ENCODE results near the gene SPEN.

The SPEN gene

DNA sequence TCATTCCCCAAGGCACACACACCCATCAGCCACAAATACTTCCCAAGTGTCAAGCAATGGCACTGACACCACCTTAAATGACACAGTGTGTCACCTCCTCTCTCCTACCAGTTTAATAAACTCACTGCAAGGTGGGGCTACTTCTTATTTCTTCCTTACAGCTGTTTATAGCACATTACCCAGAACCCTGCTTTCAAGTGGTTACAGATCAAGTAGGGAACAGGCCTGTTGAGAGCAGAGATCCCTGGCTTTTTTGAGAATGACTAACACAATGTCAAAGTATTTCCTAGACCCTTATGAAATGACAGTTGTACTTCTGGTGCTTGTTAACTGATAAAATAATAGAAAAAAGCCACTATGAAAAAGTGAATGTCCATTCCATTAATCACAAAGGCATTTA lies 108.6 kb downstream of the SPEN start:
- peaks cover 64% of the 10 kb centered on the region for H3K4me1 Mint-ChIP-seq
- H3K27me3 Mint-ChIP-seq (ENCODE audit: low read depth) = no peaks in the 10 kb centered on the region
- peaks cover 7% of the 10 kb centered on the region for H3K36me3 Mint-ChIP-seq (ENCODE audit: low read depth)
- H3K9me3 Mint-ChIP-seq = no peaks in the 10 kb centered on the region
- TF ChIP-seq, protein P1, sequence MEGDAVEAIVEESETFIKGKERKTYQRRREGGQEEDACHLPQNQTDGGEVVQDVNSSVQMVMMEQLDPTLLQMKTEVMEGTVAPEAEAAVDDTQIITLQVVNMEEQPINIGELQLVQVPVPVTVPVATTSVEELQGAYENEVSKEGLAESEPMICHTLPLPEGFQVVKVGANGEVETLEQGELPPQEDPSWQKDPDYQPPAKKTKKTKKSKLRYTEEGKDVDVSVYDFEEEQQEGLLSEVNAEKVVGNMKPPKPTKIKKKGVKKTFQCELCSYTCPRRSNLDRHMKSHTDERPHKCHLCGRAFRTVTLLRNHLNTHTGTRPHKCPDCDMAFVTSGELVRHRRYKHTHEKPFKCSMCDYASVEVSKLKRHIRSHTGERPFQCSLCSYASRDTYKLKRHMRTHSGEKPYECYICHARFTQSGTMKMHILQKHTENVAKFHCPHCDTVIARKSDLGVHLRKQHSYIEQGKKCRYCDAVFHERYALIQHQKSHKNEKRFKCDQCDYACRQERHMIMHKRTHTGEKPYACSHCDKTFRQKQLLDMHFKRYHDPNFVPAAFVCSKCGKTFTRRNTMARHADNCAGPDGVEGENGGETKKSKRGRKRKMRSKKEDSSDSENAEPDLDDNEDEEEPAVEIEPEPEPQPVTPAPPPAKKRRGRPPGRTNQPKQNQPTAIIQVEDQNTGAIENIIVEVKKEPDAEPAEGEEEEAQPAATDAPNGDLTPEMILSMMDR (IDR thresholded peaks at IDR 0.05; ENCODE audit: unreplicated experiment in 3 of 3) = no peak
- no peak overlapping the region for H3K4me3 Mint-ChIP-seq
- H3K27ac Mint-ChIP-seq = no peak overlapping the region

DNA sequence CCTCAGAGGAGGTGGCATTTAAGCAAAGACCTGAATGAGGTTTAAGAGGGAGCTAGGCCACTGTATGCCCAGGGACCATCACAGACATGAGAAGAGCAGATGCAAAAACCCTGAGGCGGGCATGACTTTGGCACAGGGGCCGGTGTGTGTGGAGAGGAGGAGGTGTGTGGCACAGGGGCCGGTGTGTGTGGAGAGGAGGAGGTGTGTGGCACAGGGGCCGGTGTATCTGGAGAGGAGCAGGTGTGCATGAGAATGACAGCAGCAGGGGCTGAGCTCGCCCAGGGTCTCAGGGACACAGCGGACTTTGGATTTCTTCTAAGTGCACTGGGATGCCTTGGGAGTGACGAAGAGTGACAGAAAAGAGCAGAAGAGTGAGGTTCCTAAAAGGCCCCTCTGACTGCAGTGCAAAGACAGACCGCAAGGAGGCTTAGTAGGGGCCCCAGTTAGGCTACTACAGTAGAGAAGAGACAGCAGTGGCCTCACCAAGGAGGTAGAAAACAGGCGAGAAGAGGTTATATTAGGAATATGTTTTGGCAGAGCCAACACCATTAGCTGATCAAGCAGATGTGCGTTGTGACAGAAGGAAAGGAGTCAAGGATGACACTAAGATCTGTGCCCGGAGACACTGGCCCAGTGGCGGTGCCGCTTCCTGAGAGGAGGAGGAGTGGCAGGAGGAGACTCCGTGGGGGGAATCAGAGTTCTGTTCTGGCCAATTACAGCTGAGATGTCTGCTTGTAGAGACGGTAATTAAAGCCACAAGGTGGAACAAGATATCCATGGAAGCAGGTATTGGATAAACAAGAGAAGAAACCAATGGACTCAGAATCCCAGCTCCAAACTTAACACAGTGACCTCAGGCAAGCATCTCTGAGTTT lies 110.0 kb downstream of the SPEN start:
- no peaks in the 10 kb centered on the region for H3K27me3 Mint-ChIP-seq (ENCODE audit: low read depth)
- H3K27ac Mint-ChIP-seq = peak overlapping the region; percentile 5 to 63 (median 22)
- no peak overlapping the region for H3K4me3 Mint-ChIP-seq
- H3K4me1 Mint-ChIP-seq = peaks cover 56% of the 10 kb centered on the region
- TF ChIP-seq, protein P1 (IDR thresholded peaks at IDR 0.05; ENCODE audit: unreplicated experiment in 3 of 3) = peak; percentile 43 to 60 (median 57)
- H3K9me3 Mint-ChIP-seq = no peaks in the 10 kb centered on the region
- peaks cover 7% of the 10 kb centered on the region for H3K36me3 Mint-ChIP-seq (ENCODE audit: low read depth)

DNA sequence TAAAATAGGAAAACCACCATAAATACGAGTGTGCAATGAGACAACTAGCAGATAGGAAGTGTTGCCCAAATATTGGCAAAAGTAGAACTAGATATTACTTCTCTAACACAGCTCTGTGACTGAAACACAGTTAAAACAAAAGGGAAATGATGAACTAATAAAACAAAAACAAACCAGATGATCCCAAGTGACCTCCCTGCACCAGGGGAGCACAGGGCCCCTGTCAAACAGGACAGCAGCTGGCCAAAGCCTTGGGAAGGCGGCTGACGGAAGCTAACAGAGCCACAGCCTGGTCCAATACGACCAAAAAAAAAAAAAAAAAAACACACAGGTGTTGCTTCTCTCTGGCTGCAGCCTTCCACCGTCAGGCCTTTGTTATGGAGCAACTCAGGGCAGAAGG lies 110.6 kb downstream of the SPEN start:
- Mint-ChIP-seq H3K4me3 (no peak overlapping the region), H3K4me1 (peaks cover 51% of the 10 kb centered on the region), H3K9me3 (no peaks in the 10 kb centered on the region), H3K27ac (peak overlapping the region; percentile 5 to 63 (median 22)), H3K36me3 (ENCODE audit: low read depth) (peaks cover 3% of the 10 kb centered on the region), H3K27me3 (ENCODE audit: low read depth) (no peaks in the 10 kb centered on the region)
- TF ChIP-seq, protein P1 (IDR thresholded peaks at IDR 0.05; ENCODE audit: unreplicated experiment in 3 of 3) = no peak

DNA sequence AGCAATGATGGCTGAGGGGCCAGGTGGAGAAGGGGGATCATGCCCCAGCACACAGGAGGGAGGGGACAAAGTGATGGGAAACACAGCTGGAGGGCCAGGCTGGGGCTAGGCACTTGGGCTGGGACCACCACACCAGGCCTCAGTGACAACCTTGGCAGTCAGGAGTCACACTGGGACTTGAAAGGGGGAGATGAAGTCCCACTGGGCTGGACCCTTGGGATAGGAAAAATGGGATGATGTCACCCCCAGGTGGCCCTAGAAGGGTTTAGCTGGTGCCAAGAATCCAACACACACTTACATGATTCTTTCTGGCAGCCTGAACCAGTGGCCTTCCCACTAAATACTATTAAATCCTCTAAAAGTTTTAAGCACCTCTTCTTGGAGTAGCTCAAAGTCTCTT lies 111.3 kb downstream of the SPEN start:
- Mint-ChIP-seq H3K27ac (no peak overlapping the region), H3K36me3 (ENCODE audit: low read depth) (peaks cover 3% of the 10 kb centered on the region), H3K4me1 (peaks cover 46% of the 10 kb centered on the region), H3K9me3 (no peaks in the 10 kb centered on the region), H3K27me3 (ENCODE audit: low read depth) (no peaks in the 10 kb centered on the region), H3K4me3 (no peak overlapping the region)
- TF ChIP-seq, protein P1 (IDR thresholded peaks at IDR 0.05; ENCODE audit: unreplicated experiment in 3 of 3) = no peak

DNA sequence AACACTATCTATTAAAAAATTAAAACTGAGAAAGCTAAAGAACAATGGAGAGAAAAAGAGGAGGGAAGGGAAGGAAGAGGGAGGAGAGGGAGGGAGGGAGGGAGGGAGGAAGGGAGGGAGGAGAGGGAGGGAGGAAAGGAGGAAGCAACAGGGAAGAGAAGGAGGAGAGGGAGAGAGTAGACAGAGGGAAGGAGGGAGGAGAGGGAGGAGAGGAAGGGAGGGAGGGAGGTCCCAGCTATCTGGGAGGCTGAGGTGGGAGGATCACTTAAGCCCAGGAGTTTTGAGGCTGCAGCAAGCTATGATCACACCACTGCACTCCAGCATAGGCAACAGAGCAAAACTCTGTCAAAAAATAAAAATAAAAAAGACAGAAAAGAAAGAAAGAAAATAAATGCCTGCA lies 111.9 kb downstream of the SPEN start:
- peaks cover 41% of the 10 kb centered on the region for H3K4me1 Mint-ChIP-seq
- H3K36me3 Mint-ChIP-seq (ENCODE audit: low read depth) = peaks cover 3% of the 10 kb centered on the region
- no peaks in the 10 kb centered on the region for H3K9me3 Mint-ChIP-seq
- H3K27ac Mint-ChIP-seq = no peak overlapping the region
- H3K4me3 Mint-ChIP-seq = no peak overlapping the region
- TF ChIP-seq, protein P1 (IDR thresholded peaks at IDR 0.05; ENCODE audit: unreplicated experiment in 3 of 3) = no peak
- no peaks in the 10 kb centered on the region for H3K27me3 Mint-ChIP-seq (ENCODE audit: low read depth)
